Tibial artery (tissue), 4 donors: ENCODE results near the gene DTNB.

Source experiments
- DNase-seq, 2 donors: peaks; one replicate each; pipeline ENCODE4 v3.0.0-alpha.2; 2019
- H3K27ac ChIP-seq, 2 donors: fragments of 200-600 bp; sonication (generic) in 1 of 2; 1 replicate in 1 of 2; 2 replicates in 1 of 2; pipeline ENCODE4 v1.5.1; 2018 to 2019; ENCODE audit warnings: mild to moderate bottlenecking in 1 of 2
- H3K27me3 ChIP-seq, 2 donors: fragments of 200-600 bp; sonication (generic) in 1 of 2; one replicate each; pipeline versions ENCODE4 v1.5.1 to v1.6.0; 2016 to 2019
- H3K36me3 ChIP-seq, 3 donors: fragments of 200-600 bp; sonication (generic) in 2 of 3; one replicate each; pipeline ENCODE4 v1.5.1; 2016 to 2019; ENCODE audit warnings: mild to moderate bottlenecking in 2 of 3
- H3K4me1 ChIP-seq, 4 donors: fragments of 200-600 bp; sonication (generic) in 2 of 4; 1 replicate in 3 of 4; 2 replicates in 1 of 4; pipeline ENCODE4 v1.5.1; 2016 to 2019
- H3K4me3 ChIP-seq, 2 donors: fragments of 200-600 bp; sonication (generic) in 1 of 2; 1 replicate in 1 of 2; 2 replicates in 1 of 2; pipeline ENCODE4 v1.5.1; 2018 to 2019; ENCODE audit warnings: mild to moderate bottlenecking in 2 of 2
- H3K9me3 ChIP-seq, 3 donors: fragments of 200-600 bp; sonication (generic) in 1 of 3; one replicate each; pipeline ENCODE4 v1.5.1; 2016 to 2019
- intact Hi-C: fragments of 100-400 bp; cut with DNase I; formaldehyde crosslinking; loops from one replicate; pipeline ENCODE4 v1.15.0; 2023; ENCODE audit warnings: low total_unique reads
- TF ChIP-seq, protein P1 (sequence below), 2 experiments: fragments of 200-600 bp in 1 of 2; fragments of 450-650 bp in 1 of 2; IDR thresholded peaks; one replicate each; pipeline ENCODE4 v1.5.1; 2017 to 2019; ENCODE audit warnings: antibody characterized with exemption in 2 of 2, mild to moderate bottlenecking in 1 of 2, moderate library complexity in 1 of 2

Gene DTNB

GRCh38 chr2:25617948-25618646 is 55.3 kb downstream of the DTNB start:
- Histone ChIP-seq H3K27me3 (no peaks in the 10 kb centered on the region), H3K36me3 (peaks cover 0 to 5% (median 0%) of the 10 kb centered on the region in 3 donors), H3K4me1 (peaks cover 0 to 28% (median 13%) of the 10 kb centered on the region in 4 donors), H3K27ac (peak overlapping the region; percentile 43 to 71), H3K9me3 (no peaks in the 10 kb centered on the region), H3K4me3 (peak overlapping the region; percentile 1 to 15)
- intact Hi-C loops, result no loop called here
- TF ChIP-seq, protein P1, sequence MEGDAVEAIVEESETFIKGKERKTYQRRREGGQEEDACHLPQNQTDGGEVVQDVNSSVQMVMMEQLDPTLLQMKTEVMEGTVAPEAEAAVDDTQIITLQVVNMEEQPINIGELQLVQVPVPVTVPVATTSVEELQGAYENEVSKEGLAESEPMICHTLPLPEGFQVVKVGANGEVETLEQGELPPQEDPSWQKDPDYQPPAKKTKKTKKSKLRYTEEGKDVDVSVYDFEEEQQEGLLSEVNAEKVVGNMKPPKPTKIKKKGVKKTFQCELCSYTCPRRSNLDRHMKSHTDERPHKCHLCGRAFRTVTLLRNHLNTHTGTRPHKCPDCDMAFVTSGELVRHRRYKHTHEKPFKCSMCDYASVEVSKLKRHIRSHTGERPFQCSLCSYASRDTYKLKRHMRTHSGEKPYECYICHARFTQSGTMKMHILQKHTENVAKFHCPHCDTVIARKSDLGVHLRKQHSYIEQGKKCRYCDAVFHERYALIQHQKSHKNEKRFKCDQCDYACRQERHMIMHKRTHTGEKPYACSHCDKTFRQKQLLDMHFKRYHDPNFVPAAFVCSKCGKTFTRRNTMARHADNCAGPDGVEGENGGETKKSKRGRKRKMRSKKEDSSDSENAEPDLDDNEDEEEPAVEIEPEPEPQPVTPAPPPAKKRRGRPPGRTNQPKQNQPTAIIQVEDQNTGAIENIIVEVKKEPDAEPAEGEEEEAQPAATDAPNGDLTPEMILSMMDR (IDR thresholded peaks at IDR 0.05), result no peak
- no peak for DNase-seq

- Histone ChIP-seq H3K4me1 (peaks cover 0 to 26% (median 12%) of the 10 kb centered on the region in 4 donors), H3K36me3 (no peaks in the 10 kb centered on the region), H3K9me3 (no peaks in the 10 kb centered on the region), H3K27ac (no peak overlapping the region), H3K4me3 (no peak overlapping the region), H3K27me3 (no peaks in the 10 kb centered on the region)
- DNase-seq, result no peak
- intact Hi-C loops, result no loop called here
- TF ChIP-seq, protein P1 (IDR thresholded peaks at IDR 0.05), result no peak
Observed at GRCh38 chr2:25615920-25616319, 57.5 kb downstream of the DTNB start.

DNA sequence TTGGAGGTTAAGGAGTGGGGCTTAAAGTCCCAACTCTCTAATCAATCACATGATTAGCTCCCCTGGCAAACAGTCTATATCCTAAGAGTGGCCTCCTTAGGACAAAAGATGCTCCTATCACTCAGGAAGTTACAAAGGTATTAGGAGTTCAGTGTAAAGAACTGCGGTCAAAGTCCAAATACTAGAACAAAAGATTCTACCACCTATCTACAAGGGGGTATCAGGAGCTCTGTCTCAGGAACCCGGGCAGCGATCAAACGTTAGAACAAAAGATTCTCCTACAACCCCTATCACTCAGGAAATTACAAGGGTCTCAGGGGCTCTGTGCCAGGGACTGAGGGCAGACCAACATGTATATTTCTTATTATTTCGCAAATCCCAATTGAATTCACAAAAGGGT is 58.0 kb downstream of the DTNB start:
- intact Hi-C loops, result no loop called here

GRCh38 chr2:25614711-25615110 is 58.7 kb downstream of the DTNB start:
- intact Hi-C loops, result no loop called here
- H3K4me1 ChIP-seq, result peaks cover 0 to 22% (median 10%) of the 10 kb centered on the region in 4 donors
- H3K36me3 ChIP-seq, result no peaks in the 10 kb centered on the region
- no peak for DNase-seq
- H3K27ac ChIP-seq, result no peak overlapping the region
- no peaks in the 10 kb centered on the region for H3K27me3 ChIP-seq
- no peaks in the 10 kb centered on the region for H3K9me3 ChIP-seq
- TF ChIP-seq, protein P1 (IDR thresholded peaks at IDR 0.05), result no peak
- no peak overlapping the region for H3K4me3 ChIP-seq

More for the DNA sequence above, 58.0 kb downstream of the DTNB start:
- no peaks in the 10 kb centered on the region for H3K36me3 ChIP-seq
- TF ChIP-seq, protein P1 (IDR thresholded peaks at IDR 0.05), result no peak
- peaks cover 0 to 22% (median 10%) of the 10 kb centered on the region in 4 donors for H3K4me1 ChIP-seq
- H3K9me3 ChIP-seq, result no peaks in the 10 kb centered on the region
- no peaks in the 10 kb centered on the region for H3K27me3 ChIP-seq
- no peak overlapping the region for H3K27ac ChIP-seq
- no peak for DNase-seq
- no peak overlapping the region for H3K4me3 ChIP-seq

GRCh38 chr2:25608718-25609117 is 64.7 kb downstream of the DTNB start:
- Histone ChIP-seq H3K36me3 (no peaks in the 10 kb centered on the region), H3K27me3 (no peaks in the 10 kb centered on the region), H3K4me1 (no peaks in the 10 kb centered on the region), H3K9me3 (no peaks in the 10 kb centered on the region), H3K4me3 (no peak overlapping the region), H3K27ac (no peak overlapping the region)
- intact Hi-C loops, result loop anchor here (5.0 kb wide), 1 partner anchor 59 kb away; no protein-coding TSS in a partner anchor
- DNase-seq, result no peak
- TF ChIP-seq, protein P1 (IDR thresholded peaks at IDR 0.05), result no peak
